Ascending aorta (tissue), 2 donors: ENCODE results near the gene PTPRN2. TPM values are rescaled to one million over a fixed set of nuclear protein-coding genes. Genes with fewer than 3 reads are reported as not detected.
"Not testable (repeated sequence)": the region's sequence is repeated elsewhere in the genome, so short reads cannot be mapped to it uniquely, and the experiment has no call there.

Experiments used
- DNase-seq, 2 donors: peaks; one replicate each; pipeline ENCODE4 v3.0.0-alpha.2; 2019; ENCODE audit warnings: low spot score in 2 of 2
- H3K27ac ChIP-seq, 2 donors: fragments of 200-600 bp; sonication (generic); one replicate each; pipeline ENCODE4 v1.5.1; 2016 to 2017; ENCODE audit warnings: mild to moderate bottlenecking in 1 of 2
- H3K27me3 ChIP-seq: fragments of 200-600 bp; sonication (generic); one replicate; pipeline ENCODE4 v1.5.1; 2017
- H3K36me3 ChIP-seq, 2 donors: fragments of 200-600 bp; sonication (generic); one replicate each; pipeline ENCODE4 v1.5.1; 2016
- H3K4me1 ChIP-seq, 2 donors: fragments of 200-600 bp; sonication (generic); one replicate each; pipeline ENCODE4 v1.5.1; 2016 to 2017; ENCODE audit warnings: mild to moderate bottlenecking in 1 of 2
- H3K4me3 ChIP-seq, 2 donors: fragments of 200-600 bp; sonication (generic); one replicate each; pipeline ENCODE4 v1.5.1; 2016 to 2017; ENCODE audit warnings: mild to moderate bottlenecking in 1 of 2
- H3K9me3 ChIP-seq, 2 donors: fragments of 200-600 bp; sonication (generic); one replicate each; pipeline ENCODE4 v1.5.1; 2016
- CTCF ChIP-seq, 3 experiments: fragments of 200-600 bp in 2 of 3; fragments of 450-650 bp in 1 of 3; sonication (generic) in 2 of 3; IDR thresholded peaks; one replicate each; pipeline ENCODE4 v1.5.1; 2016 to 2019; ENCODE audit warnings: antibody characterized with exemption in 3 of 3, mild to moderate bottlenecking in 1 of 3, moderate library complexity in 1 of 3
- intact Hi-C: fragments of 100-400 bp; cut with DNase I; formaldehyde crosslinking; loops from one replicate; pipeline ENCODE4 v1.15.1; 2023
- total RNA-seq: library from RNA; depleted of rRNA; stranded (reverse); fragments of >200 nt; gene quantifications from one replicate; pipeline ENCODE4 v1.1.0, GENCODE V29; 2016

The PTPRN2 gene
- total RNA-seq, 1 donor from 2014 or later: 7.3 TPM

GRCh38 chr7:157943561-157943960, 644.1 kb downstream of the PTPRN2 start:
- DNase-seq: no peak
- Histone ChIP-seq H3K9me3 (peaks cover 0 to 12% of the 10 kb centered on the region in 2 donors), H3K27me3 (no peaks in the 10 kb centered on the region), H3K4me3 (no peak overlapping the region), H3K27ac (no peak overlapping the region), H3K36me3 (no peaks in the 10 kb centered on the region), H3K4me1 (no peaks in the 10 kb centered on the region)
- intact Hi-C loops: no loop called here
- no peak for TF ChIP-seq CTCF (IDR thresholded peaks at IDR 0.05)

- Histone ChIP-seq H3K27ac (no peak overlapping the region), H3K4me3 (no peak overlapping the region), H3K9me3 (no peaks in the 10 kb centered on the region), H3K27me3 (no peaks in the 10 kb centered on the region), H3K36me3 (no peaks in the 10 kb centered on the region), H3K4me1 (no peaks in the 10 kb centered on the region)
- no peak for DNase-seq
- intact Hi-C loops: no loop called here
- TF ChIP-seq CTCF (IDR thresholded peaks at IDR 0.05): no peak
Observed at GRCh38 chr7:157941210-157941609, 646.4 kb downstream of the PTPRN2 start.

GRCh38 chr7:157940497-157940896, 647.1 kb downstream of the PTPRN2 start:
- intact Hi-C loops: no loop called here
- no peak overlapping the region for H3K4me3 ChIP-seq
- no peaks in the 10 kb centered on the region for H3K27me3 ChIP-seq
- no peaks in the 10 kb centered on the region for H3K9me3 ChIP-seq
- no peak for DNase-seq
- no peaks in the 10 kb centered on the region for H3K4me1 ChIP-seq
- no peak overlapping the region for H3K27ac ChIP-seq
- no peak for TF ChIP-seq CTCF (IDR thresholded peaks at IDR 0.05)
- H3K36me3 ChIP-seq: no peaks in the 10 kb centered on the region

- no peaks in the 10 kb centered on the region for H3K27me3 ChIP-seq
- H3K36me3 ChIP-seq: no peaks in the 10 kb centered on the region
- H3K4me1 ChIP-seq: no peaks in the 10 kb centered on the region
- no peak for TF ChIP-seq CTCF (IDR thresholded peaks at IDR 0.05)
- intact Hi-C loops: no loop called here
- H3K9me3 ChIP-seq: peaks cover 0 to 9% of the 10 kb centered on the region in 2 donors
- DNase-seq: no peak
- no peak overlapping the region for H3K4me3 ChIP-seq
- no peak overlapping the region for H3K27ac ChIP-seq
Observed at GRCh38 chr7:157938211-157938610, 649.4 kb downstream of the PTPRN2 start.

GRCh38 chr7:157937406-157937805, 650.2 kb downstream of the PTPRN2 start:
- H3K9me3 ChIP-seq: peaks cover 0 to 15% of the 10 kb centered on the region in 2 donors
- intact Hi-C loops: no loop called here
- no peak overlapping the region for H3K27ac ChIP-seq
- H3K4me1 ChIP-seq: no peaks in the 10 kb centered on the region
- H3K36me3 ChIP-seq: no peaks in the 10 kb centered on the region
- no peak overlapping the region for H3K4me3 ChIP-seq
- TF ChIP-seq CTCF (IDR thresholded peaks at IDR 0.05): no peak
- no peak for DNase-seq
- H3K27me3 ChIP-seq: no peaks in the 10 kb centered on the region

- no peaks in the 10 kb centered on the region for H3K27me3 ChIP-seq
- intact Hi-C loops: no loop called here
- H3K4me3 ChIP-seq: no peak overlapping the region
- H3K27ac ChIP-seq: no peak overlapping the region
- no peak for DNase-seq
- peaks cover 0 to 15% of the 10 kb centered on the region in 2 donors for H3K9me3 ChIP-seq
- no peak for TF ChIP-seq CTCF (IDR thresholded peaks at IDR 0.05)
- H3K36me3 ChIP-seq: no peaks in the 10 kb centered on the region
- H3K4me1 ChIP-seq: no peaks in the 10 kb centered on the region
Observed at GRCh38 chr7:157936976-157937375, 650.6 kb downstream of the PTPRN2 start.

GRCh38 chr7:157935721-157936120, 651.9 kb downstream of the PTPRN2 start:
- intact Hi-C loops, H3K4me3 ChIP-seq, H3K36me3 ChIP-seq, H3K27ac ChIP-seq, DNase-seq, H3K4me1 ChIP-seq, H3K27me3 ChIP-seq: not testable (repeated sequence)
- peaks cover 0 to 15% of the 10 kb centered on the region in 2 donors for H3K9me3 ChIP-seq

- H3K4me1 ChIP-seq, H3K27me3 ChIP-seq, H3K27ac ChIP-seq, intact Hi-C loops, H3K4me3 ChIP-seq, H3K36me3 ChIP-seq, DNase-seq: not testable (repeated sequence)
- peaks cover 0 to 15% of the 10 kb centered on the region in 2 donors for H3K9me3 ChIP-seq
Observed at GRCh38 chr7:157933219-157934155, 654.1 kb downstream of the PTPRN2 start.
